ENCODE results near the gene TMEM47. TPM values are rescaled to one million over a fixed set of nuclear protein-coding genes. Genes with fewer than 3 reads are reported as not detected.

TMEM47 gene
- total RNA-seq, result 10 to 100 TPM in 2 of 4 donors, 1 to 10 TPM in 2; 1.6 to 35.1 (median 8.0) TPM

DNA sequence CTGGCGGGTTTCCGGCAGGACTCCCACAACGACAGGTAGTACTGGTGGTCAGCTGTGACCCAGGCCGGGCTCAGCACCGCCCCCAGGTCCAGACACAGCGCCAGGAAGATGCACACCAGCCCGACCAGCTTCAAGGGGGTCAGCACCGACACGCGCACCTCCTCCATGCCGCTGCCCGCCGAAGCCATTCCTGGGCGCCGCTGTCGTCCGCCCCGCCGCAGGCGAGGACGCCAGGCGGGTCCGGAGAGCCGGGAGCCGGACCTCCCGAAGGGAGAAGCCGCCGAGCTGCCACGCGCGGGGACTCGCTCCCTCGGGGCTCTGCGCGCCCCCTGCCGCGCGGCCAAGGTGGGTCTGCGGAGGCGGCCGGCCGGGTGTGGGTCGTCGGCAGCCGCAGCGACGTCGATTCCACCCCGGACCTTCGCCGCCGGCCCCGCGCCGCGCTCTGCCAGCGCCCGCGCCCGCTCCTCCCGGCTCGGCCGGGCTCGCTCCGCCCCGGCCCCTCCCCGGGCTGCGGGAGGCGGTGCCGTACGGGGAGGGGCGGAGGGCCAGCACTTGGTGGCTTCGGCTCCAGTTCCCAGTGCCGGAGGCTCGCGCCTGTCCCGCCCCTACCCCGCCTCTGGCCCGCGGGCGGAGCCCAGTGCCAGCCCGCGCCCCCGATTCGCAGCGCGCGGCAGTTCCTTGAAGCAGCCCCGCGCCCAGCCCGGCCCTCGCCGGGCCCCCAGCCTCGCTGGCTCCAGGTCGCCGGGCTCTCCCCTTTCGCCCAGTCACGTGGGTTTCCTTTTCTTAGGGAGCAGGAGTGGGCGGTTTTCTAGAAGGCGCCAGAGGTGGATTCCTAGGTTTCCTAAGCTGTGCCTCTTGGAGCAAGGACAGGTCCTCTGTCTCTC, at the start of gene TMEM47:
Gene TMEM47, minus strand, starts transcription at position 444 of the 884 bp plus-strand sequence. Its CDS starts 256 bp downstream, at position 188.
- WGBS, 2 donors, result no CpG with 5 or more reads among the region's 100 CpGs
- TF ChIP-seq, protein P1, sequence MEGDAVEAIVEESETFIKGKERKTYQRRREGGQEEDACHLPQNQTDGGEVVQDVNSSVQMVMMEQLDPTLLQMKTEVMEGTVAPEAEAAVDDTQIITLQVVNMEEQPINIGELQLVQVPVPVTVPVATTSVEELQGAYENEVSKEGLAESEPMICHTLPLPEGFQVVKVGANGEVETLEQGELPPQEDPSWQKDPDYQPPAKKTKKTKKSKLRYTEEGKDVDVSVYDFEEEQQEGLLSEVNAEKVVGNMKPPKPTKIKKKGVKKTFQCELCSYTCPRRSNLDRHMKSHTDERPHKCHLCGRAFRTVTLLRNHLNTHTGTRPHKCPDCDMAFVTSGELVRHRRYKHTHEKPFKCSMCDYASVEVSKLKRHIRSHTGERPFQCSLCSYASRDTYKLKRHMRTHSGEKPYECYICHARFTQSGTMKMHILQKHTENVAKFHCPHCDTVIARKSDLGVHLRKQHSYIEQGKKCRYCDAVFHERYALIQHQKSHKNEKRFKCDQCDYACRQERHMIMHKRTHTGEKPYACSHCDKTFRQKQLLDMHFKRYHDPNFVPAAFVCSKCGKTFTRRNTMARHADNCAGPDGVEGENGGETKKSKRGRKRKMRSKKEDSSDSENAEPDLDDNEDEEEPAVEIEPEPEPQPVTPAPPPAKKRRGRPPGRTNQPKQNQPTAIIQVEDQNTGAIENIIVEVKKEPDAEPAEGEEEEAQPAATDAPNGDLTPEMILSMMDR (IDR thresholded peaks at IDR 0.05), result peak in 1 of 6 experiments; percentile 8
- peak in 2 of 4 donors; percentile 67 to 79 for TF ChIP-seq POLR2A (IDR thresholded peaks at IDR 0.05)
- Histone ChIP-seq H3K36me3 (no peaks in the 10 kb centered on the region), H3K27ac (peak within 1 kb of the TSS; percentile 65 to 87 (median 79)), H3K27me3 (peaks cover 0 to 3% (median 0%) of the 10 kb centered on the region in 4 donors), H3K4me3 (peak within 1 kb of the TSS; percentile 34 to 72 (median 54)), H3K9me3 (no peaks in the 10 kb centered on the region), H3K4me1 (peaks cover 0 to 7% (median 0%) of the 10 kb centered on the region in 3 donors)
- intact Hi-C loops (cut with DNase I), result no loop called here
- DNase-seq, result no peak

DNA sequence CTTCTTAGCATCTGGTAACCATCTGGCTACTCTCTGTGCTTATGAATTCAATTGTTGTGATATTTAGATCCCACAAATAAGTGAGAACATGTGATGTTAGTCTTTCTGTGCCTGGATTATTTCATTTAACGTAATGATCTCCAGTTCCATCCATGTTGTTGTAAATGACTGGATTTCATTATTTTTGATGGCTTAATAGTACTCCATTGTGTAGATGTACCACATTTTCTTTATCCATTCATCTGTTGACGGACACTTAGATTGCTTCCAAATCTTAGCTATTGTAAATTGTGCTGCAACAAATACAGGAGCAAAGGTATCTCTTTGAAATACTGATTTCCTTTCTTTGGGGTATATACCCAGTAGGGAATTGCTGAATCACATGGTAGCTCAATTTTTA, 30.0 kb upstream of the TMEM47 start:
- Histone ChIP-seq H3K27ac (no peak overlapping the region), H3K36me3 (no peaks in the 10 kb centered on the region), H3K9me3 (no peaks in the 10 kb centered on the region), H3K4me3 (no peak overlapping the region), H3K4me1 (no peaks in the 10 kb centered on the region), H3K27me3 (no peaks in the 10 kb centered on the region)
- no peak for DNase-seq
- intact Hi-C loops (cut with DNase I), result no loop called here
- TF ChIP-seq, protein P1 (IDR thresholded peaks at IDR 0.05), result no peak
- WGBS, 2 donors, result 50 to 63% methylated on average over 2 of the region's 2 CpGs

DNA sequence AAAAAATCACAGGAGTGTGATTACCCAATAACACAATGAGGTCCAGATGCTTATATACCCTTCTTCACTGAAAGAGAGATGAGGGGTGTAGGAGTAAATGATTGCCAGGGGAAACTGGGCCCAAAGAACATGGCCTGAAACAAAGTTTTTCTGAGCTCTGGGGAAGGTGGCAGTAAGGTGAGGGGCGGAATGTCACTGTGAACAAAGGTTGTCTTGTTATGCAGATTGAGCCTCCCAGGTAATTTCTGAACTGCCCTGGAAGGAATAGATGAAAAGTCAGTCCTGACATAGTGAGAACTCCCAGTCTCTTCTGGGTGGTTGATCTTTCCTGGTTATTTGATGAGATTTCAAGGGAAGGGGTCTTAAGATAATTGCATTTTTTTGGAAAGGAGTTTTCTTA, 2.5 kb upstream of the TMEM47 start:
- peaks cover 0 to 7% (median 0%) of the 10 kb centered on the region in 3 donors for H3K4me1 ChIP-seq
- intact Hi-C loops (cut with DNase I), result no loop called here
- TF ChIP-seq, protein P1 (IDR thresholded peaks at IDR 0.05), result no peak
- TF ChIP-seq POLR2A (IDR thresholded peaks at IDR 0.05), result no peak
- peaks cover 0 to 3% (median 0%) of the 10 kb centered on the region in 4 donors for H3K27me3 ChIP-seq
- no peak for DNase-seq
- H3K4me3 ChIP-seq, result no peak overlapping the region
- no peaks in the 10 kb centered on the region for H3K36me3 ChIP-seq
- WGBS, 2 donors, result 43 to 88% methylated on average over 1 of the region's 1 CpG
- H3K9me3 ChIP-seq, result no peaks in the 10 kb centered on the region
- H3K27ac ChIP-seq, result no peak overlapping the region

DNA sequence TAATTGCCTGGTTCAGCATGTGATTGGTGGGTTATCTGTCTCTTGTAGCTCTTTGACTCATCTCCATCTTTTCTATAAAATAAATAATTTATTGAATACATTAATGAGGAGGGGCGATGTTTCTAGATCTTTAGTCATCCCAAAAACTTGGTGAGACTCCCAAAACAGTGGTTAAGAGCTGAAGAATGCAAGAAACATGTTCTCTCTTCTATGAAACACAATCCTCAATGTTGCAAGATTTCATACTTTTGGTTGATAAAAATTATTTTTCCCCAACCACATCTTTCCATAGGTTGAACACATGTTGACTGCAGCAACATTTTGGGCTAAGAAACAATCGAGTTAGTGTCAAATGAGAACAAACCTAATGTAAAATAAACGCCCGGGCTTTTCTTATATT, 1.2 kb upstream of the TMEM47 start:
- Histone ChIP-seq H3K27me3 (peaks cover 0 to 3% (median 0%) of the 10 kb centered on the region in 4 donors), H3K4me3 (no peak overlapping the region), H3K27ac (no peak overlapping the region), H3K4me1 (peaks cover 0 to 7% (median 0%) of the 10 kb centered on the region in 3 donors), H3K36me3 (no peaks in the 10 kb centered on the region), H3K9me3 (no peaks in the 10 kb centered on the region)
- intact Hi-C loops (cut with DNase I), result no loop called here
- TF ChIP-seq POLR2A (IDR thresholded peaks at IDR 0.05), result no peak
- TF ChIP-seq, protein P1 (IDR thresholded peaks at IDR 0.05), result no peak
- 66 to 83% methylated on average over 4 of the region's 4 CpGs for WGBS, 2 donors
- no peak for DNase-seq

DNA sequence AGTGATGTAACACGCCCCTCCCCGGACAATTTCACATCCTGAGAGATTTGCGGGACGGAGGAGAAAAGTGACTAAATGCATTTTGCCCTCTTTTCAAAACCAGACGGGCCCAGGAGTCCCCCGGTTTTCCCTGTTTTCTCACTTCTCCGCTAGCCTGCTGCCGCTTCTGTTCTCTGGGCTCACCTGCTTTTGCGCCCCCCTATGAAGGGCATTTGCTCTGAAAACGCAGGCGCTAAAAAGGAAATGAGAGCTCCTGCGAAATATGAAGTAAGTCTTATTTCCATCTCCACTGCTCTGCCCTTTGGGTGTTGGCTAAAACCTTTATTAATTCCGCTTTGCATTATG, 613 bp upstream of the TMEM47 start:
- peak overlapping the region; percentile 34 to 72 (median 54) for H3K4me3 ChIP-seq
- 11 to 18% methylated on average over 7 to 13 of the region's 13 CpGs for WGBS, 2 donors
- H3K9me3 ChIP-seq, result no peaks in the 10 kb centered on the region
- no peak for DNase-seq
- H3K36me3 ChIP-seq, result no peaks in the 10 kb centered on the region
- H3K27me3 ChIP-seq, result peaks cover 0 to 3% (median 0%) of the 10 kb centered on the region in 4 donors
- H3K4me1 ChIP-seq, result peaks cover 0 to 7% (median 0%) of the 10 kb centered on the region in 3 donors
- intact Hi-C loops (cut with DNase I), result no loop called here
- TF ChIP-seq, protein P1 (IDR thresholded peaks at IDR 0.05), result no peak
- no peak for TF ChIP-seq POLR2A (IDR thresholded peaks at IDR 0.05)
- peak overlapping the region in 3 of 4 donors; percentile 3 to 87 (median 85) for H3K27ac ChIP-seq

Measured in esophagus squamous epithelium (tissue), 5 donors.